Neural crest cell (in vitro differentiated cells): ENCODE data around the gene FLVCR1. TPM values are rescaled to one million over a fixed set of nuclear protein-coding genes. Genes with fewer than 3 reads are reported as not detected.
A peak's percentile ranks its signal among the peaks of the same experiment; 100 is the strongest.

Source experiments
- DNase-seq: peaks from one replicate; pipeline ENCODE4 v3.0.0; 2021; ENCODE audit warnings: low read depth, mixed read lengths, low spot score
- H3K27ac Mint-ChIP-seq: one replicate; pipeline ENCODE4 v1.8.0; 2021; ENCODE audit warnings: mild to moderate bottlenecking, mixed read lengths; ENCODE audit not compliant: unreplicated experiment
- H3K27me3 Mint-ChIP-seq: 2 replicates; pipeline ENCODE4 v1.8.0; 2021; ENCODE audit warnings: low read depth, mild to moderate bottlenecking, mixed read lengths
- H3K36me3 Mint-ChIP-seq: 2 replicates; pipeline ENCODE4 v1.8.0; 2021; ENCODE audit warnings: low read depth, mild to moderate bottlenecking, mixed read lengths
- H3K4me1 Mint-ChIP-seq: 2 replicates; pipeline ENCODE4 v1.8.0; 2021; ENCODE audit warnings: mixed read lengths
- H3K4me3 Mint-ChIP-seq: one replicate; pipeline ENCODE4 v1.8.0; 2021; ENCODE audit warnings: mild to moderate bottlenecking, mixed read lengths
- H3K9me3 Mint-ChIP-seq: 2 replicates; pipeline ENCODE4 v1.8.0; 2021; ENCODE audit warnings: mixed read lengths
- CTCF ChIP-seq: fragments of 200-600 bp; sonication (generic); conservative IDR thresholded peaks from 2 replicates; pipeline ENCODE4 v1.5.0; 2021; ENCODE audit warnings: antibody characterized with exemption, mild to moderate bottlenecking
- total RNA-seq: library from RNA; stranded (reverse); gene quantifications from 2 replicates; pipeline ENCODE4 v1.2.1, GENCODE V29; 2021

Gene FLVCR1
- total RNA-seq, 1 donor from 2014 or later, result 31.4 TPM

DNA sequence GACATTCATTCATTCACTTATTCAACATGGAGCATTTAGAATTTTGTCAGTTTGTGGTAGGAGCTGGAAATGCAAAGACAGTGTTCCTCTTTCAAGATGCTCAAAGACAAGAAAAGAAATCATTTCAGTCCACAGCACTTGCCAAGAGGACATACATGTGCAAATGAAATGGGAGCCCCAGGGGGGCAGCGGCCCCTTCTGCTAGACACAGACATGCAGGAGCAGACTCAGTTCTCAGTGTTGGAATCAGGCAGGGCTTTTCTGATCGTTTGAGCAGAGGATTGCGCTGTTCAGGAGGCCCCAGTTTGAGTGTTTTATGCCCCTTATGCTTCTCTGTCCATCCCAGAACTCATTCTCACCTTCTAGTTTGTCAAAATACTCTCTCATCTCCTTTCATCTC is 56.7 kb downstream of the FLVCR1 start:
- no peaks in the 10 kb centered on the region for H3K9me3 Mint-ChIP-seq
- no peak for TF ChIP-seq CTCF
- DNase-seq, result no peak
- H3K36me3 Mint-ChIP-seq, result no peaks in the 10 kb centered on the region
- no peak overlapping the region for H3K4me3 Mint-ChIP-seq
- peak overlapping the region; percentile 4 for H3K27ac Mint-ChIP-seq
- H3K27me3 Mint-ChIP-seq, result peaks cover 43% of the 10 kb centered on the region
- H3K4me1 Mint-ChIP-seq, result peaks cover 30% of the 10 kb centered on the region

- peaks cover 30% of the 10 kb centered on the region for H3K4me1 Mint-ChIP-seq
- no peak overlapping the region for H3K4me3 Mint-ChIP-seq
- no peaks in the 10 kb centered on the region for H3K9me3 Mint-ChIP-seq
- DNase-seq, result no peak
- no peak overlapping the region for H3K27ac Mint-ChIP-seq
- peaks cover 36% of the 10 kb centered on the region for H3K27me3 Mint-ChIP-seq
- no peaks in the 10 kb centered on the region for H3K36me3 Mint-ChIP-seq
- TF ChIP-seq CTCF, result peak; percentile 45
These were observed 57.4 kb downstream of the FLVCR1 start for GRCh38 chr1:212915245-212916091.

DNA sequence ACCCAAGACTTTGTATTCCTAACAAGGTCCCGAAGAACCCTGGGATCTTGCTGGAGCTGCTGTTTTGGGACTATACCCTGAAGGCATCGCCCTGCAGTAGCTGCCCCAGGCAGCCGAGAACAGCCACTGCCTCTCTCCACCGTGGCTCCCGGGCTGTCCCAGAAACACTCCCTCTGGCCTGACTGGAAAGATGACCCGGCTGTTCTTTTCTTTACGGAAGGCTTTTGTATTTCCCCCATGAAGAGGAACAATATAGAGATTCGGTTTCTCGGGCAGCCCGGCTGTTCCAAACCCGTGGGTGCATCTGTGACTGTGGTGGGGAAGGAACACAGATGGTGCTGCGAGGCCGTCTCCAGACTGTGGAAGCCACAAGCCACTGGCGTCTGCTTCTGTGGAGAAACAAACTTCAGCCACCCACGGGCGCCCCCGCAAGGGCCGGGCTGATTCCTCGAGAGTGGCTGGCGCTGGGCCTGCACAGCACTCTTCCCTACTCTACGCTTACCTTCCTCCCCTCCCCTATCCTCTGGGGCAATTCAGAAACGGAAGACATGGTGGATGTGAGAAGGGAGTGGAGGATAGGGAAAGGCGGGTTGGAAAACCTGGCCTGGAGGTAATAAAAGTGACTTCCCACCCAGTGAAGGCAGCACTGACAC is 58.5 kb downstream of the FLVCR1 start:
- peaks cover 28% of the 10 kb centered on the region for H3K27me3 Mint-ChIP-seq
- no peak overlapping the region for H3K4me3 Mint-ChIP-seq
- no peak for TF ChIP-seq CTCF

DNA sequence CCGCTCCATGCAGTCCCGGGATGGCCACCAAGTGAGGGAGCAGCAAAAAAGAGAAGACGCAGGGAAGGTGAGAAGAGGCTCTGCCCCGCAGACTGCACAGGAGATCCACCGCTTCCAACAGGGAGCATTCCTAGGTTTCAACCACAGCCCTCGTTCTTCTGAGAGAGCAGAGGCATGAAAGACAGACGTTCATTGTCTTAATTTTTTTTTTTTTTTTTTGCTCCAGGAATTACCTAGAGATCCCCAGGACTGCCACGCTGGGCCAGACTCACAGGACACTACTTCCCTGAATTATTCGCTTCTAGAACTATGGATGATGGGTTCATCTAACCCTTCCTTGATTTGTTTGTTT is 59.0 kb downstream of the FLVCR1 start:
- peaks cover 23% of the 10 kb centered on the region for H3K27me3 Mint-ChIP-seq
- no peaks in the 10 kb centered on the region for H3K36me3 Mint-ChIP-seq
- no peaks in the 10 kb centered on the region for H3K9me3 Mint-ChIP-seq
- H3K4me3 Mint-ChIP-seq, result no peak overlapping the region
- DNase-seq, result peak; percentile 9
- H3K4me1 Mint-ChIP-seq, result peaks cover 30% of the 10 kb centered on the region
- TF ChIP-seq CTCF, result no peak
- H3K27ac Mint-ChIP-seq, result no peak overlapping the region

More for the DNA sequence above, 58.5 kb downstream of the FLVCR1 start:
- Mint-ChIP-seq H3K4me1 (peaks cover 30% of the 10 kb centered on the region), H3K9me3 (no peaks in the 10 kb centered on the region), H3K36me3 (no peaks in the 10 kb centered on the region), H3K27ac (peak overlapping the region; percentile 5)
- no peak for DNase-seq

GRCh38 chr1:212917858-212918257 is 59.8 kb downstream of the FLVCR1 start:
- Mint-ChIP-seq H3K4me3 (no peak overlapping the region), H3K9me3 (no peaks in the 10 kb centered on the region), H3K4me1 (peaks cover 30% of the 10 kb centered on the region), H3K36me3 (no peaks in the 10 kb centered on the region), H3K27me3 (peaks cover 16% of the 10 kb centered on the region), H3K27ac (no peak overlapping the region)
- no peak for DNase-seq
- no peak for TF ChIP-seq CTCF
